DMS114 treated with DMSO at 0.1 percent for 48 hours (cell line): ENCODE measurements around the gene PLA2G4E.

ENCODE experiments used
- DNase-seq: peaks from one replicate; lab custom pipeline; 2025; ENCODE audit not compliant: unreplicated experiment; lab: John Stamatoyannopoulos, UW

PLA2G4E gene

GRCh38 chr15:42021593-42021992 lies 751 bp upstream of the PLA2G4E start:
- no peak for DNase-seq

- no peak for DNase-seq
Measured at GRCh38 chr15:42018306-42019224, 2.3 kb downstream of the PLA2G4E start.

- no peak for DNase-seq
Measured at GRCh38 chr15:42016971-42017370, 3.9 kb downstream of the PLA2G4E start.

- DNase-seq = no peak
Measured at GRCh38 chr15:42014406-42014805, 6.4 kb downstream of the PLA2G4E start.

DNA sequence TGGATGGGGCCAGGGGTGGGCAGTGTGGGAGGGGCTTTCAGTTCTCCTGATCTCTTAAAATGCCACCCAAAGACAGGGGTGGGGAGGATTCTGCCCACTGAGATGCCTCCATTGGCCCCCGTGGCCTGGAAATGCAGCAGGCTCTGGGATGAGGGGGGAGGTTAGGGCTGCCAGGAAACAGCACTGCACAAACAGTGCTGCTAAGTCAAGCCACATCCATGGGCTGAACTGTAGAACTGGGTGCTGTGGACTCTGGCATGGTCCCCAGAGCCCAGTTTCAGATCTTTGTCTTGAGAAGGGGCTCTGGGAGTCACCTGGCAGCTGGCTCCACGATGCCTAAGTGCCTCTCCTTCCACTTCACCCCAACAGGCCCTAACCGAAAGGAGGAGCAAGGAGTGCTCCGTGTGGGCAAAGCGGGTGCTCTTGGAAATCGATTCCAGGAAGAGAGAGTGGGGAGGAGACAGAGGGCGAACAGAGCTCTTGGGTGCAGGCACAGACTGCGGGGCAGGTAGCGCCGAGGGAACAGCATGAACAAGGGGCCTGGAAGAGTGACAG lies 7.8 kb downstream of the PLA2G4E start:
- no peak for DNase-seq

- DNase-seq = no peak
Measured at GRCh38 chr15:42012241-42012640, 8.6 kb downstream of the PLA2G4E start.

DNA sequence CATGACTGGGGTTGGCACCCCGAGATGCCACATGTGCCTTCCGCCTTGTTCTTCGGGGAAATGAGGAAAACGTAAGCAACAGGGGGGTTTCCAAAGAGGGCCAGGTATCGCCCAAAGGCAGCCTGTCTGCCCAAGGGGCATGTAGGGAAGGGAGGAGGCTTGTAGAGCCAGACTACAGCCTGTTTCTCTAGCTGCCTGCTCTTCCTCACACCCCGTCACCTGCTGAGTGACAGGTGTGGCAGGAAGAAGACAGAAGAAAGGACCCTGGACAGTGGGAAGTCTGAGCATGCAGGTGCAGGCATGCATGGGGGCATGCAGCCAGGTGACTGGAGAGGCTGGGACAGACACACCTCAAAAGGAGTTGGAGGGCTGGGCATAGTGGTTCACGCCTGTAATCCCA lies 9.8 kb downstream of the PLA2G4E start:
- no peak for DNase-seq

DNA sequence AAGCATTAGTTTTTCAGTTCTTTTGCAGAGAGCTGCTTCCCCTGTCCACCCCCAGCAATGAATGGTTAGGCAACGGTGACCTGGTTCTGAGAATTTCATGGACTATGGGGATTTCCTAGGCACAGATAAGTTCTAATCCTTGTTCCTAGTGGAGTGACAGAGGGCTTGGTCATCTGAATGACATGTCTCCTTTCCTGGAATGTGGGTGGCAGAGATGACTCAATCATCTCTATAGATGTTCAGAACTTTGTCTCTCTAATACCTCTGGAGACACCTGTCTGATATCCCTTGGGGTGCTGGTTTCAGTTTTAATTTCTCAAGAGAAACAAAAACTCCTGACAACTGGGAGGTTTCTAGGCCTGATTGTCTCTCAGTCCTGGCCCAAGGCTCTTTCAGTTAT lies 10.4 kb downstream of the PLA2G4E start:
- no peak for DNase-seq

DNA sequence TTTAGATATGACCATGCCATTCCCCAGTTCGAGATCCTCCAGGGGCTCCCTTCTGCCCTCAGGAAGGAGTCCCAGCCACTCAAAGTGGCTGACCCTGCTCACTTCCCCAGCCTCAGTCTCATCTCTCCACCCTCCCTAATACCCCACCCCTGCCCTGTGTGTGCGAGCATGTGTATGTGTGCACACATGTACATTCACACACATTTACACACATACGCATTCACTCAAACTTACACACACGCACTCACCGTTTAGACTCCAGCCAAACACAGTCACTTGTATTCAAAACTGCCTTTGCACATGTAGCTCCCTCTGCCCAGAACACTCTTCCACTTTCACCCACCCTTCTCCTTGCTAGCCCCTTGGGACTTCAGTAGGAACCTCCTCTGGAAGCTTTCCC lies 11.4 kb downstream of the PLA2G4E start:
- DNase-seq = no peak

DNA sequence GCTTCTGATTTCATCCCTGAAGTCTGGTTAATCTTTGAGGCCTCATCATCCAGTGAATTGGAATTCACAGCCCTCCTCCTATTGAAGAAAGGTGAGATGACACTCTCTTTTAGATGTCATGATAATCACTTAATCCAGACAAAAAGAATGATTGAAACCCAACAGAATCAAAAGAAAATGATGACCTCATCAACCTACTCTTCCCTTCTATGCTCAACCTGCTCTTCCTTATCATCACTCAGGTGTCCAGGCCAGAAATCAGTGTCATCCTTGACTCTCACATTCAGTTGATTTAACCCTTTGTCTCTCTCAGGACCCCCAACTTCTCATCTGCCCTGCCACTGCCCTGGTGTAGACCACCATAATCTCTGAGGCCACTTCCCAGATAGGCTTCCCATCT lies 11.8 kb downstream of the PLA2G4E start:
- no peak for DNase-seq

GRCh38 chr15:42007386-42007785 lies 13.5 kb downstream of the PLA2G4E start:
- no peak for DNase-seq

GRCh38 chr15:42002333-42002732 lies 18.5 kb downstream of the PLA2G4E start:
- DNase-seq = no peak

GRCh38 chr15:42001236-42001635 lies 19.6 kb downstream of the PLA2G4E start:
- no peak for DNase-seq

- DNase-seq = no peak
Measured at GRCh38 chr15:41999290-42000285, 21.3 kb downstream of the PLA2G4E start.

DNA sequence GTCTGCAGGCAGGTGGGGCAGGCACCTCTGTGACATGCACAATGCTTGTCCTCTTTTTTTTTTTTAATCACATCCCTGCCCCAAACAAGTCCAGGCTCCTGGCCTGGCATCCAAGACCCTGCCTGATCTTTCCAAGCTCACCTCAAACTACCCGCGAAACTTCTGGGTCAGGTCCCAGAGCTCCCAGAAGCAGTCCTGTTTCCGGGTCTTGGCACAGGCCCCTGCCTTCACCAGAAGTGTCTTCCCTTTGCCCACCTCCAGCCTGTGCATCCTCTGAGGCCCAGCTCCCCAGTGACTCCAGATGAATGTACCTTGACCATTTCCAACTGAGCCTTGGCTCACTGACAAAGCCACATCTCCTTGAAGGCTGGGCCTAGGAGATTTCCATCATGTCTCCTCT lies 23.0 kb downstream of the PLA2G4E start:
- DNase-seq = no peak

DNA sequence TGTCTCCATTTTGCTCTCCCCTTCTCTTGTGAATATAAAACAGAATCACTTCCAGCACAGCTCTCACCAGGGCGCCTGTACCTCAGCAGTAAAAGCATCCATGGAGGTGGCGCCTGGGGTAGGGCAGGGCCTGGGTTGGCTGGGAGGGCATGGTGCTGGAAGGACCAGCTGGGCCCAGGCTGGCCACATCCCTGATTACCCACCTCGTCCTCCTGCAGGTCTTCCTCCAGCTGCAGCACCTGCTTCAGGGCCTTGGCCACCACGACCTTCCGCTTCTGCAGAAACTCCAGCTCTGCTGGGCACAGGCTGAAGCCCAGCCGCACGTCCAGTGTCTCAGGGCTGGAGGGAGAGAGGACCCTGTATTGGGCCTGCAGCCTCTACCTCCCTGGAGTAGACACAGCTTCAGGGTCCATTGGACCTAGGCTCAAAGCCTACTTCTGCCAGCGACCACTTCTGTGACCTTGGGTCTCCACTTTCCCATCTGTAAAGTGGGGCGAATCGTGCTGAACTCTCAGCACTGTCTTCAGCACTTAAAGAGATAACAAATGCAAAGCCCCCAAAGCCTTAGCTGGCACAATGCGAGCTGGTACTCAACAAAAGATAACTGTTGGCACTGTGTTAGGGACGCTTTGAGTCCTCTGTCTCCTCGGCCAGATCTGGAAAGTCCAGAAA lies 23.8 kb downstream of the PLA2G4E start:
- no peak for DNase-seq

DNA sequence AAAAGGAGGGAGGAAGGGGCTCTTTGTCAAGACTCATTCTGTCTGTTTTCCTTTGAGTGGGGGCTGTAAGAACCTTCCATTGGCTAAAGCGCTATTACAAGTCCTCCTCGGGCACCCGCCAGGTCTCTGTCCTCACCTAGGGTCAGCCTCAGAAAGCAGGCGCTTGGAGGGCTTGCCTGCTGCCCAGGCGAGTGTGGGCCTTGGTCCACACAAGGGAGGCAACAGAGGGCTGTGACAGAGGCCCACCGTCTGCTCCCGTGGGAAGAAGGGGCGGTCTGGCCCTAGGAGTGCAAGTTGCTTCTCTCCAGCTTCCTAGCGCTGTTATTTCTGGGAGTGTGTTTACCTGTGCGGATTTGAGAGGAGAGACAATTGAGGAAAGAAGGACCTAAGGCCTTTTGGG lies 24.5 kb downstream of the PLA2G4E start:
- DNase-seq = no peak

DNA sequence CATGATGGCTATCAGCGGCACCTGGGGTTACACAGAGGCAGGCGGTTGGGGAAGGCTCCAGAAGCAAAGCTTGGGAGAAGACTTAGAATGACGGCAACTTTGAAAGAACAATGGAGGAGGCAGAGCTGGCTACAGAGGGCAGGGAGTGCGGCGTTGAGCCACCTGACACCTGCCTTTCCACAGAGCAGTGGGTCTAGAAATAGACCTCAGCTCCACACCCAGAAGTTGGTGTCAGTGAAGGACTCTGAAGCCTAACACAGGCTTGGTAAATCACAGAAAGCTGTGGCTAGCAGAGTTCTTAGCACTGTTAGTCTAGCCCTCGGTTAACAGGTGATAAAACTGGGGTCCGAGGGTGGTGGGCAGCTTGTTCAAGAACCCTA lies 25.4 kb downstream of the PLA2G4E start:
- no peak for DNase-seq

GRCh38 chr15:41994772-41995475 lies 25.9 kb downstream of the PLA2G4E start:
- no peak for DNase-seq

- DNase-seq = no peak
Measured at GRCh38 chr15:41994171-41994650, 26.6 kb downstream of the PLA2G4E start.
